GM23338 (cell line): ENCODE data around the gene DOP1A. TPM values are rescaled to one million over a fixed set of nuclear protein-coding genes. Genes with fewer than 3 reads are reported as not detected.

Source experiments
- ATAC-seq: fragments of 200-7000 bp; cut with Tn5 transposase; 3 replicates; pipeline ENCODE4 v1.9.1; 2020
- DNase-seq: peaks from one replicate; pipeline ENCODE4 v3.0.0-alpha.2; 2015; ENCODE audit warnings: low spot score
- H2AFZ ChIP-seq: fragments of 200-600 bp; sonication (generic); 2 replicates; pipeline ENCODE4 v1.8.0; 2016; ENCODE audit warnings: antibody characterized with exemption, mild to moderate bottlenecking, moderate library complexity
- H3F3A ChIP-seq: fragments of 200-600 bp; sonication (generic); replicated peaks from 2 replicates; pipeline ENCODE4 v1.8.0; 2017; ENCODE audit warnings: antibody characterized with exemption, mixed run types, low read depth
- H3K27ac ChIP-seq: fragments of 200-600 bp; sonication (generic); 2 replicates; pipeline ENCODE4 v1.6.1; 2016; ENCODE audit warnings: low read depth
- H3K27me3 ChIP-seq: fragments of 200-600 bp; sonication (generic); 2 replicates; pipeline ENCODE4 v1.8.0; 2016; ENCODE audit warnings: mild to moderate bottlenecking, mixed run types, moderate library complexity; ENCODE audit not compliant: insufficient read depth
- H3K36me3 ChIP-seq: fragments of 200-600 bp; sonication (generic); 2 replicates; pipeline ENCODE4 v1.8.0; 2016; ENCODE audit warnings: mild to moderate bottlenecking; ENCODE audit not compliant: insufficient read depth
- H3K4me1 ChIP-seq: fragments of 200-600 bp; sonication (generic); 2 replicates; pipeline ENCODE4 v1.8.0; 2016; ENCODE audit warnings: mild to moderate bottlenecking, moderate library complexity; ENCODE audit not compliant: insufficient read depth
- H3K4me2 ChIP-seq: fragments of 200-600 bp; sonication (generic); 2 replicates; pipeline ENCODE4 v1.7.1; 2017; ENCODE audit warnings: mixed run types
- H3K4me3 ChIP-seq: fragments of 200-600 bp; sonication (generic); 2 replicates; pipeline ENCODE4 v1.6.1; 2016; ENCODE audit warnings: mixed run types
- H3K79me2 ChIP-seq: fragments of 200-600 bp; sonication (generic); replicated peaks from 2 replicates; pipeline ENCODE4 v1.8.0; 2017; ENCODE audit warnings: mild to moderate bottlenecking; ENCODE audit not compliant: insufficient read depth
- H3K9me2 ChIP-seq: fragments of 200-600 bp; sonication (generic); 2 replicates; pipeline ENCODE4 v1.8.0; 2017; ENCODE audit not compliant: insufficient read depth
- H4K20me1 ChIP-seq: fragments of 200-600 bp; sonication (generic); replicated peaks from 2 replicates; pipeline ENCODE4 v1.8.0; 2017; ENCODE audit warnings: mild to moderate bottlenecking; ENCODE audit not compliant: insufficient read depth
- H3K27ac Mint-ChIP-seq: 2 replicates; pipeline ENCODE4 v1.8.0; 2020; ENCODE audit warnings: inconsistent platforms, mild to moderate bottlenecking, moderate library complexity, mixed read lengths
- H3K27me3 Mint-ChIP-seq: 3 replicates; pipeline ENCODE4 v1.8.0; 2022; ENCODE audit warnings: low read depth, mild to moderate bottlenecking, moderate library complexity, mixed read lengths, inconsistent platforms; ENCODE audit not compliant: insufficient read depth, poor library complexity
- H3K36me3 Mint-ChIP-seq: 3 replicates; pipeline ENCODE4 v1.8.0; 2021; ENCODE audit warnings: low read depth, mild to moderate bottlenecking, inconsistent platforms, moderate library complexity, mixed read lengths
- H3K4me1 Mint-ChIP-seq: 3 replicates; pipeline ENCODE4 v1.8.0; 2020; ENCODE audit warnings: mild to moderate bottlenecking, inconsistent platforms, mixed read lengths
- H3K4me3 Mint-ChIP-seq: 3 replicates; pipeline ENCODE4 v1.8.0; 2021; ENCODE audit warnings: moderate library complexity, mild to moderate bottlenecking, inconsistent platforms, mixed read lengths
- H3K9me3 Mint-ChIP-seq: 3 replicates; pipeline ENCODE4 v1.8.0; 2020; ENCODE audit warnings: moderate library complexity, mild to moderate bottlenecking, inconsistent platforms, mixed read lengths
- CREB1 ChIP-seq: fragments of 250-450 bp; sonication (Bioruptor Pico); IDR thresholded peaks from 2 replicates; pipeline ENCODE4 v1.5.0; 2020; ENCODE audit warnings: low read depth, mild to moderate bottlenecking, moderate library complexity
- EZH2phosphoT487 ChIP-seq: fragments of 200-600 bp; sonication (generic); IDR thresholded peaks from one replicate; pipeline ENCODE4 v1.8.1; 2018; ENCODE audit warnings: antibody characterized with exemption; ENCODE audit not compliant: unreplicated experiment
- JUNB ChIP-seq: IDR thresholded peaks from one replicate; pipeline ENCODE4 v1.6.1; 2016; ENCODE audit warnings: antibody characterized with exemption; ENCODE audit not compliant: unreplicated experiment
- NANOG ChIP-seq: IDR thresholded peaks from 2 replicates; pipeline ENCODE4 v1.6.1; 2016; ENCODE audit warnings: antibody characterized with exemption, borderline replicate concordance
- POLR2AphosphoS5 ChIP-seq: IDR thresholded peaks from 2 replicates; pipeline ENCODE4 v1.6.1; 2016; ENCODE audit warnings: antibody characterized with exemption, low read depth
- STAT1 ChIP-seq: IDR thresholded peaks from one replicate; pipeline ENCODE4 v1.6.1; 2016; ENCODE audit warnings: antibody characterized with exemption; ENCODE audit not compliant: unreplicated experiment
- ZNF114 ChIP-seq: fragments of 250-450 bp; sonication (Bioruptor Pico); IDR thresholded peaks from 2 replicates; pipeline ENCODE4 v1.5.0; 2020; ENCODE audit warnings: mild to moderate bottlenecking, moderate library complexity
- ZNF331 ChIP-seq: fragments of 250-450 bp; sonication (Bioruptor Pico); IDR thresholded peaks from 2 replicates; pipeline ENCODE4 v1.5.0; 2020; ENCODE audit warnings: low read depth, mild to moderate bottlenecking, moderate library complexity
- polyA plus RNA-seq: library from polyadenylated mRNA; unstranded; fragments of >200 nt; fragmentation: Nextera tagmentation; extraction: Ambion mirVana; gene quantifications from 2 replicates; pipeline ENCODE4 v1.2.1, GENCODE V29; 2016
- total RNA-seq: library from RNA; depleted of rRNA; stranded (reverse); fragments of >200 nt; shearing (Covaris generic); gene quantifications from 2 replicates; pipeline ENCODE4 v1.2.3, GENCODE V29; 2014
- TF ChIP-seq, protein P1 (sequence below): IDR thresholded peaks from 2 replicates; pipeline ENCODE4 v1.6.1; 2016; ENCODE audit warnings: antibody characterized with exemption
- TF ChIP-seq, protein P2 (sequence below), 2 experiments: fragments of 200-600 bp in 1 of 2; sonication (generic) in 1 of 2; conservative IDR thresholded peaks; 2 replicates each; pipeline versions ENCODE4 v1.5.1 to v1.6.1; 2016 to 2017; ENCODE audit warnings: antibody characterized with exemption in 2 of 2, low read depth in 2 of 2, mild to moderate bottlenecking in 2 of 2, moderate library complexity in 1 of 2
- TF ChIP-seq, protein P3 (sequence below): fragments of 250-450 bp; sonication (Bioruptor Pico); IDR thresholded peaks from 2 replicates; pipeline ENCODE4 v1.5.0; 2020; ENCODE audit warnings: mild to moderate bottlenecking, moderate library complexity
- TF ChIP-seq, protein P4 (sequence below): IDR thresholded peaks from one replicate; pipeline ENCODE4 v1.6.1; 2018; ENCODE audit warnings: antibody characterized with exemption; ENCODE audit not compliant: unreplicated experiment

Gene DOP1A
- total and polyA plus RNA-seq, 2 experiments from 2014 or later = 3.9 to 18.6 TPM

DNA sequence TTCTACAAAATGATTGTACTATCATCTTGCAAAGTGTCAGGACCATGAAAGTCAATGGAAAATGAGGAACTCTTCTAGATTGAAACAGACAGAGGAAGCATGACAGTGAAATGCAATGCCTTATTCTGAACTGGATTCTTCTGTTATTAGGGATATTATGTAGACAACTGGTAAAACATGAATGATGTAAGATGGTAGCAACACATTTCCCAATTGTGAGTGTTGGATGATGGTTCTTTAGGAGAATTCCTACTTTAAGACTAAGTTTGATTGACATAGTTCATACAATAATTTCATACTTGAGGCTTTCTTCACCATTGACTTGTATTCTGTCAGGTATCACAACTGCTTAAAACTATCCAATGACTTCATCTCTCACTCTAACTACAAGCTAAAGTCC is 6.3 kb upstream of the DOP1A start (continued):
- TF ChIP-seq, protein P1, sequence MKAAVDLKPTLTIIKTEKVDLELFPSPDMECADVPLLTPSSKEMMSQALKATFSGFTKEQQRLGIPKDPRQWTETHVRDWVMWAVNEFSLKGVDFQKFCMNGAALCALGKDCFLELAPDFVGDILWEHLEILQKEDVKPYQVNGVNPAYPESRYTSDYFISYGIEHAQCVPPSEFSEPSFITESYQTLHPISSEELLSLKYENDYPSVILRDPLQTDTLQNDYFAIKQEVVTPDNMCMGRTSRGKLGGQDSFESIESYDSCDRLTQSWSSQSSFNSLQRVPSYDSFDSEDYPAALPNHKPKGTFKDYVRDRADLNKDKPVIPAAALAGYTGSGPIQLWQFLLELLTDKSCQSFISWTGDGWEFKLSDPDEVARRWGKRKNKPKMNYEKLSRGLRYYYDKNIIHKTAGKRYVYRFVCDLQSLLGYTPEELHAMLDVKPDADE = no peak
- TF ChIP-seq EZH2phosphoT487 = no peak
- no peak for TF ChIP-seq CREB1
- TF ChIP-seq, protein P2, sequence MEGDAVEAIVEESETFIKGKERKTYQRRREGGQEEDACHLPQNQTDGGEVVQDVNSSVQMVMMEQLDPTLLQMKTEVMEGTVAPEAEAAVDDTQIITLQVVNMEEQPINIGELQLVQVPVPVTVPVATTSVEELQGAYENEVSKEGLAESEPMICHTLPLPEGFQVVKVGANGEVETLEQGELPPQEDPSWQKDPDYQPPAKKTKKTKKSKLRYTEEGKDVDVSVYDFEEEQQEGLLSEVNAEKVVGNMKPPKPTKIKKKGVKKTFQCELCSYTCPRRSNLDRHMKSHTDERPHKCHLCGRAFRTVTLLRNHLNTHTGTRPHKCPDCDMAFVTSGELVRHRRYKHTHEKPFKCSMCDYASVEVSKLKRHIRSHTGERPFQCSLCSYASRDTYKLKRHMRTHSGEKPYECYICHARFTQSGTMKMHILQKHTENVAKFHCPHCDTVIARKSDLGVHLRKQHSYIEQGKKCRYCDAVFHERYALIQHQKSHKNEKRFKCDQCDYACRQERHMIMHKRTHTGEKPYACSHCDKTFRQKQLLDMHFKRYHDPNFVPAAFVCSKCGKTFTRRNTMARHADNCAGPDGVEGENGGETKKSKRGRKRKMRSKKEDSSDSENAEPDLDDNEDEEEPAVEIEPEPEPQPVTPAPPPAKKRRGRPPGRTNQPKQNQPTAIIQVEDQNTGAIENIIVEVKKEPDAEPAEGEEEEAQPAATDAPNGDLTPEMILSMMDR (conservative IDR thresholded peaks at IDR 0.05; ENCODE audit: low read depth in 2 of 2) = no peak
- TF ChIP-seq JUNB = no peak
- TF ChIP-seq ZNF331 (CRISPR knock-in tag) = no peak
- no peak for TF ChIP-seq STAT1

DNA sequence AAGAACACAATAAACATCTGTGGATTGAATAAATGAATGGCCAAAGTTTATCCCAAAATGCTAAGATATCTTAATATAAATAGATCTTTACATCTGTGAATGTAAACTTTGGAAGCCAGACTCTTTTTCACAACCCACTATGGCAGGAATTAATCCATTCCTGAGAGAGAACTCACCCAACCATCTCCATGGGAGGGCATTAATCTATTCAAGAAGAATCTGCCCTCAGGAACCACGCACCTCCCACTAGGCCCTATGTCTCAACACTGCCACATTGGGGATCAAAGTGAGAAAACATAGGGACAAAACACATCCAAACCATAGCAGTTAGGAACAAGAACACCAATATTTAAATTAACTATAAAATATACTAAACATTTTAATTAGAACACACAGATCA is 5.2 kb upstream of the DOP1A start:
- H3K27me3 ChIP-seq = no peaks in the 10 kb centered on the region
- no peak overlapping the region for H2AFZ ChIP-seq
- no peak overlapping the region; the same call in 1 of the 2 replicates for H3K27ac ChIP-seq
- H3K4me1 Mint-ChIP-seq = peaks cover 14% of the 10 kb centered on the region; the same call in 2 of the 3 replicates
- H3K36me3 ChIP-seq = peaks cover 4% of the 10 kb centered on the region; the same call in 1 of the 2 replicates
- DNase-seq = peak; percentile 34
- H3K27me3 Mint-ChIP-seq = peaks cover 4% of the 10 kb centered on the region
- H3K27ac Mint-ChIP-seq = no peak overlapping the region
- H3K79me2 ChIP-seq = peaks cover 70% of the 10 kb centered on the region
- H3F3A ChIP-seq = no peaks in the 10 kb centered on the region
- H3K9me3 Mint-ChIP-seq = no peaks in the 10 kb centered on the region
- H3K4me1 ChIP-seq = peaks cover 12% of the 10 kb centered on the region; the same call in 1 of the 2 replicates
- H3K9me2 ChIP-seq = no peaks in the 10 kb centered on the region
- peaks cover 8% of the 10 kb centered on the region for H3K36me3 Mint-ChIP-seq
- peaks cover 7% of the 10 kb centered on the region; the same call in 1 of the 2 replicates for H4K20me1 ChIP-seq
- ATAC-seq = no peak
- H3K4me3 Mint-ChIP-seq = no peak overlapping the region
- H3K4me3 ChIP-seq = no peak overlapping the region
- H3K4me2 ChIP-seq = no peak overlapping the region
- TF ChIP-seq CREB1 (no peak), POLR2AphosphoS5 (no peak), ZNF114 (no peak), NANOG (no peak), ZNF331 (CRISPR knock-in tag) (no peak), EZH2phosphoT487 (no peak), STAT1 (no peak)
- TF ChIP-seq, protein P3, sequence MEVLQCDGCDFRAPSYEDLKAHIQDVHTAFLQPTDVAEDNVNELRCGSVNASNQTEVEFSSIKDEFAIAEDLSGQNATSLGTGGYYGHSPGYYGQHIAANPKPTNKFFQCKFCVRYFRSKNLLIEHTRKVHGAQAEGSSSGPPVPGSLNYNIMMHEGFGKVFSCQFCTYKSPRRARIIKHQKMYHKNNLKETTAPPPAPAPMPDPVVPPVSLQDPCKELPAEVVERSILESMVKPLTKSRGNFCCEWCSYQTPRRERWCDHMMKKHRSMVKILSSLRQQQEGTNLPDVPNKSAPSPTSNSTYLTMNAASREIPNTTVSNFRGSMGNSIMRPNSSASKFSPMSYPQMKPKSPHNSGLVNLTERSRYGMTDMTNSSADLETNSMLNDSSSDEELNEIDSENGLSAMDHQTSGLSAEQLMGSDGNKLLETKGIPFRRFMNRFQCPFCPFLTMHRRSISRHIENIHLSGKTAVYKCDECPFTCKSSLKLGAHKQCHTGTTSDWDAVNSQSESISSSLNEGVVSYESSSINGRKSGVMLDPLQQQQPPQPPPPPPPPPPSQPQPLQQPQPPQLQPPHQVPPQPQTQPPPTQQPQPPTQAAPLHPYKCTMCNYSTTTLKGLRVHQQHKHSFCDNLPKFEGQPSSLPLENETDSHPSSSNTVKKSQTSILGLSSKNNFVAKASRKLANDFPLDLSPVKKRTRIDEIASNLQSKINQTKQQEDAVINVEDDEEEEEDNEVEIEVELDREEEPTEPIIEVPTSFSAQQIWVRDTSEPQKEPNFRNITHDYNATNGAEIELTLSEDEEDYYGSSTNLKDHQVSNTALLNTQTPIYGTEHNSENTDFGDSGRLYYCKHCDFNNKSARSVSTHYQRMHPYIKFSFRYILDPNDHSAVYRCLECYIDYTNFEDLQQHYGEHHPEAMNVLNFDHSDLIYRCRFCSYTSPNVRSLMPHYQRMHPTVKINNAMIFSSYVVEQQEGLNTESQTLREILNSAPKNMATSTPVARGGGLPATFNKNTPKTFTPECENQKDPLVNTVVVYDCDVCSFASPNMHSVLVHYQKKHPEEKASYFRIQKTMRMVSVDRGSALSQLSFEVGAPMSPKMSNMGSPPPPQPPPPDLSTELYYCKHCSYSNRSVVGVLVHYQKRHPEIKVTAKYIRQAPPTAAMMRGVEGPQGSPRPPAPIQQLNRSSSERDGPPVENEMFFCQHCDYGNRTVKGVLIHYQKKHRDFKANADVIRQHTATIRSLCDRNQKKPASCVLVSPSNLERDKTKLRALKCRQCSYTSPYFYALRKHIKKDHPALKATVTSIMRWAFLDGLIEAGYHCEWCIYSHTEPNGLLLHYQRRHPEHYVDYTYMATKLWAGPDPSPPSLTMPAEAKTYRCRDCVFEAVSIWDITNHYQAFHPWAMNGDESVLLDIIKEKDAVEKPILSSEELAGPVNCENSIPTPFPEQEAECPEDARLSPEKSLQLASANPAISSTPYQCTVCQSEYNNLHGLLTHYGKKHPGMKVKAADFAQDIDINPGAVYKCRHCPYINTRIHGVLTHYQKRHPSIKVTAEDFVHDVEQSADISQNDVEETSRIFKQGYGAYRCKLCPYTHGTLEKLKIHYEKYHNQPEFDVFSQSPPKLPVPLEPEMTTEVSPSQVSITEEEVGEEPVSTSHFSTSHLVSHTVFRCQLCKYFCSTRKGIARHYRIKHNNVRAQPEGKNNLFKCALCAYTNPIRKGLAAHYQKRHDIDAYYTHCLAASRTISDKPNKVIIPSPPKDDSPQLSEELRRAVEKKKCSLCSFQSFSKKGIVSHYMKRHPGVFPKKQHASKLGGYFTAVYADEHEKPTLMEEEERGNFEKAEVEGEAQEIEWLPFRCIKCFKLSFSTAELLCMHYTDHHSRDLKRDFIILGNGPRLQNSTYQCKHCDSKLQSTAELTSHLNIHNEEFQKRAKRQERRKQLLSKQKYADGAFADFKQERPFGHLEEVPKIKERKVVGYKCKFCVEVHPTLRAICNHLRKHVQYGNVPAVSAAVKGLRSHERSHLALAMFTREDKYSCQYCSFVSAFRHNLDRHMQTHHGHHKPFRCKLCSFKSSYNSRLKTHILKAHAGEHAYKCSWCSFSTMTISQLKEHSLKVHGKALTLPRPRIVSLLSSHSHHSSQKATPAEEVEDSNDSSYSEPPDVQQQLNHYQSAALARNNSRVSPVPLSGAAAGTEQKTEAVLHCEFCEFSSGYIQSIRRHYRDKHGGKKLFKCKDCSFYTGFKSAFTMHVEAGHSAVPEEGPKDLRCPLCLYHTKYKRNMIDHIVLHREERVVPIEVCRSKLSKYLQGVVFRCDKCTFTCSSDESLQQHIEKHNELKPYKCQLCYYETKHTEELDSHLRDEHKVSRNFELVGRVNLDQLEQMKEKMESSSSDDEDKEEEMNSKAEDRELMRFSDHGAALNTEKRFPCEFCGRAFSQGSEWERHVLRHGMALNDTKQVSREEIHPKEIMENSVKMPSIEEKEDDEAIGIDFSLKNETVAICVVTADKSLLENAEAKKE (CRISPR knock-in tag) = no peak
- TF ChIP-seq, protein P4, sequence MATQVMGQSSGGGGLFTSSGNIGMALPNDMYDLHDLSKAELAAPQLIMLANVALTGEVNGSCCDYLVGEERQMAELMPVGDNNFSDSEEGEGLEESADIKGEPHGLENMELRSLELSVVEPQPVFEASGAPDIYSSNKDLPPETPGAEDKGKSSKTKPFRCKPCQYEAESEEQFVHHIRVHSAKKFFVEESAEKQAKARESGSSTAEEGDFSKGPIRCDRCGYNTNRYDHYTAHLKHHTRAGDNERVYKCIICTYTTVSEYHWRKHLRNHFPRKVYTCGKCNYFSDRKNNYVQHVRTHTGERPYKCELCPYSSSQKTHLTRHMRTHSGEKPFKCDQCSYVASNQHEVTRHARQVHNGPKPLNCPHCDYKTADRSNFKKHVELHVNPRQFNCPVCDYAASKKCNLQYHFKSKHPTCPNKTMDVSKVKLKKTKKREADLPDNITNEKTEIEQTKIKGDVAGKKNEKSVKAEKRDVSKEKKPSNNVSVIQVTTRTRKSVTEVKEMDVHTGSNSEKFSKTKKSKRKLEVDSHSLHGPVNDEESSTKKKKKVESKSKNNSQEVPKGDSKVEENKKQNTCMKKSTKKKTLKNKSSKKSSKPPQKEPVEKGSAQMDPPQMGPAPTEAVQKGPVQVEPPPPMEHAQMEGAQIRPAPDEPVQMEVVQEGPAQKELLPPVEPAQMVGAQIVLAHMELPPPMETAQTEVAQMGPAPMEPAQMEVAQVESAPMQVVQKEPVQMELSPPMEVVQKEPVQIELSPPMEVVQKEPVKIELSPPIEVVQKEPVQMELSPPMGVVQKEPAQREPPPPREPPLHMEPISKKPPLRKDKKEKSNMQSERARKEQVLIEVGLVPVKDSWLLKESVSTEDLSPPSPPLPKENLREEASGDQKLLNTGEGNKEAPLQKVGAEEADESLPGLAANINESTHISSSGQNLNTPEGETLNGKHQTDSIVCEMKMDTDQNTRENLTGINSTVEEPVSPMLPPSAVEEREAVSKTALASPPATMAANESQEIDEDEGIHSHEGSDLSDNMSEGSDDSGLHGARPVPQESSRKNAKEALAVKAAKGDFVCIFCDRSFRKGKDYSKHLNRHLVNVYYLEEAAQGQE = no peak
